22Rv1 (cell line): ENCODE data around the gene GPR83.
"Not testable (repeated sequence)": the region's sequence is repeated elsewhere in the genome, so short reads cannot be mapped to it uniquely, and the experiment has no call there.

Experiments
- H3K27ac ChIP-seq: fragments of 450-650 bp; 2 replicates; pipeline ENCODE4 v1.5.1; 2017
- CTCF ChIP-seq: fragments of 450-650 bp; IDR thresholded peaks from 2 replicates; pipeline ENCODE4 v1.5.1; 2017; ENCODE audit warnings: mild to moderate bottlenecking
- ZFX ChIP-seq: fragments of 450-650 bp; IDR thresholded peaks from 2 replicates; pipeline ENCODE4 v1.6.1; 2017; ENCODE audit warnings: antibody characterized with exemption, borderline replicate concordance

GPR83 gene

GRCh38 chr11:94401773-94402265 is 600 bp upstream of the GPR83 start:
- no peak for TF ChIP-seq ZFX
- no peak for TF ChIP-seq CTCF
- no peak overlapping the region for H3K27ac ChIP-seq

- H3K27ac ChIP-seq, result no peak overlapping the region
- no peak for TF ChIP-seq CTCF
- no peak for TF ChIP-seq ZFX
Observed at GRCh38 chr11:94400457-94400838, 771 bp downstream of the GPR83 start.

- no peak overlapping the region for H3K27ac ChIP-seq
- TF ChIP-seq ZFX (no peak), CTCF (no peak)
Observed at GRCh38 chr11:94400050-94400449, 1.2 kb downstream of the GPR83 start.

GRCh38 chr11:94398101-94398500 is 3.1 kb downstream of the GPR83 start:
- no peak overlapping the region for H3K27ac ChIP-seq
- TF ChIP-seq CTCF, result no peak
- TF ChIP-seq ZFX, result no peak

GRCh38 chr11:94396282-94396681 is 4.9 kb downstream of the GPR83 start:
- TF ChIP-seq ZFX (no peak), CTCF (no peak)

GRCh38 chr11:94391937-94392336 is 9.3 kb downstream of the GPR83 start:
- not testable (repeated sequence) for H3K27ac ChIP-seq

More at GRCh38 chr11:94396282-94396681, 4.9 kb downstream of the GPR83 start:
- H3K27ac ChIP-seq, result no peak overlapping the region

- H3K27ac ChIP-seq, result no peak overlapping the region
- TF ChIP-seq ZFX (no peak), CTCF (no peak)
Observed at GRCh38 chr11:94379613-94380012, 21.6 kb downstream of the GPR83 start.

- H3K27ac ChIP-seq, result no peak overlapping the region
- TF ChIP-seq CTCF, result no peak
- TF ChIP-seq ZFX, result no peak
Observed at GRCh38 chr11:94376841-94377240, 24.4 kb downstream of the GPR83 start.

GRCh38 chr11:94370576-94370975 is 30.6 kb downstream of the GPR83 start:
- not testable (repeated sequence) for H3K27ac ChIP-seq

GRCh38 chr11:94350850-94351563 is 50.2 kb downstream of the GPR83 start:
- not testable (repeated sequence) for H3K27ac ChIP-seq

GRCh38 chr11:94346311-94346710 is 54.9 kb downstream of the GPR83 start:
- H3K27ac ChIP-seq, result not testable (repeated sequence)
